Smooth muscle cell of the brain vasculature (primary cell): ENCODE measurements around the gene PGS1.
A peak's percentile ranks its signal among the peaks of the same experiment; 100 is the strongest.

Experiments
- DNase-seq: peaks from one replicate; pipeline ENCODE4 v3.0.0-alpha.2; 2012; ENCODE audit warnings: low read depth, low spot score

The PGS1 gene

DNA sequence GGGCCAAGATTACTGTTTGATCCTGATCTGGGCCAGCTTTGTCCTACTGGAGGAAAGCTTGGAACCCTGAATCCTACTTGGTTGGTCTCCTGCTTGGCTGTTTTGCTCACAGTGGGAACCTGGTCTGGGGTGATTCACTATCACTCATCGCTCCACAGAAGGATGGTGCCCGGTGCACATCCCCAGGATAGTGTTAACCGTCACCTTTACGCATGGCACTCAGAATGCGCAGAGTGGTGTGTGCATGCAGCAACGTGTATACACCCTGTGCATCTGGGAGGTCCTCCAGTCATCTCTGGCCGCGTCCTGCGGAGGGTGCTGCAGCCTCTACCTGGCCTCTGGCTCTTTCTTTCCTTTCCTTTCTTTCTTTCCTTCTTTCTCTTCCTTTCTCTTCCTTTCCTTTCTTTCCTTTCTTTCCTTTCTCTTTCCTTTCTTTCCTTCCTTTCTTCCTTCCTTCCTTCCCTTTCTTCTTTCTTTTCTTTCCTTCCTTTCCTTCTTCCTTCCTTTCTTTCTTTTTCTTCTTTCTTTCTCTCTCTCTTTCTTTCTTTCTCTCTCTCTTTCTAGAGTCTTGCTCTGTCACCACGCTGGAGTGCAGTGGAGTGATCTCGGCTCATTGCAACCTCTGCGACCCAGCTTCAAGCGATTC is 31.7 kb upstream of the PGS1 start:
- DNase-seq, result no peak

DNA sequence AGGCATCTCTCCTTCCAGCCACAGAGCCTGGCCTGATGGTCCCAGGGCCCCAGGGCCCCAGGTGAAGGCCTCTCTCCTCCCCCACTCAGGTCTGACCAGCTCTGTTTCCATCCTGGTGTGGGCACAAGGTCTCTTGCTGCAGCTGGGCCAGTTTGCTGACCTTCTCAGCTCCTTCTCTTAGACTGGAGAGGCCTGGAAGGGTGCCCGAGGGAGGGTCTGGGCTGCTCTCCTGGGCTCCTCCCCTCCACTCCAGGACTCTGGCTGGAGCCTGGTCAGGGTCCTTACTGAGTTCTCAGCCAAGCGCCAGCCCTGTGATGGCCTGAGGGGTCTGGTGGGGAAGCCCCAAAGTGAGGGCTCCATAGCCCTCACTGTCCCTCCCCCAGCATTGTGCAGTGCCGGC is 31.0 kb upstream of the PGS1 start:
- DNase-seq, result no peak

DNA sequence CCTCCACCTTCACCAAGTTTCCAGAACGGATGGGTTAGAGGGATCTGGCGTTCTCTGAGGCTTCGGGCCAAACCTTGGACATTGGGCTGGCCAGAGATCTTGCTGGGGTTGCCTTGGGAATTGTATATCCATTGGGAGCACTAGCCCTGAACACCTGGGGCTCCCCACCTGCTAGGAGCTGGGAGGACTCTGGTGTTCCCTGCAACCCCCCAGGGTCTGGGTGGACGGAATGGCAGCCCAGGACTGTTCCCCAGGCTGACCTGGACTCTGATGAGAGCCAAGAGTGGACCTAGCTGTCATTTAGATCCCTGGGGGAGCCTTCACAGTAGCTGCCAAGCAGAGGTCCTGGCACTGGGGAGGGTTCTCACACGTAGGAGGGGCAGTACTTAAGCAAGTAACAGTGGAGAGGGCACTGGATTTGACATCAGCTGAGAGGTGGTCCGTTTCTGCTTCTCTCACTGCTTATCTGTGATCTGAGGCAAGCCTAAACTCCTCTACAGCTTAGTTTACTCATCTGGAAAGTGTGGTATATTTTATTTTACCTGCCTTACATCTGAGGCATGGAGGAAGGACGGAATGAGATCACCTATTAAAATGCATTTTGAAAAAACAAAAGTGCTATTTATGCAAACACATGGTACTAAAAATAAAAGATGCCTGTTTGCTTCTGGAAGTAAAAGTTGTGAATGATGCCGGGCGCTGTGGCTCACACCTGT is 30.2 kb upstream of the PGS1 start:
- no peak for DNase-seq

DNA sequence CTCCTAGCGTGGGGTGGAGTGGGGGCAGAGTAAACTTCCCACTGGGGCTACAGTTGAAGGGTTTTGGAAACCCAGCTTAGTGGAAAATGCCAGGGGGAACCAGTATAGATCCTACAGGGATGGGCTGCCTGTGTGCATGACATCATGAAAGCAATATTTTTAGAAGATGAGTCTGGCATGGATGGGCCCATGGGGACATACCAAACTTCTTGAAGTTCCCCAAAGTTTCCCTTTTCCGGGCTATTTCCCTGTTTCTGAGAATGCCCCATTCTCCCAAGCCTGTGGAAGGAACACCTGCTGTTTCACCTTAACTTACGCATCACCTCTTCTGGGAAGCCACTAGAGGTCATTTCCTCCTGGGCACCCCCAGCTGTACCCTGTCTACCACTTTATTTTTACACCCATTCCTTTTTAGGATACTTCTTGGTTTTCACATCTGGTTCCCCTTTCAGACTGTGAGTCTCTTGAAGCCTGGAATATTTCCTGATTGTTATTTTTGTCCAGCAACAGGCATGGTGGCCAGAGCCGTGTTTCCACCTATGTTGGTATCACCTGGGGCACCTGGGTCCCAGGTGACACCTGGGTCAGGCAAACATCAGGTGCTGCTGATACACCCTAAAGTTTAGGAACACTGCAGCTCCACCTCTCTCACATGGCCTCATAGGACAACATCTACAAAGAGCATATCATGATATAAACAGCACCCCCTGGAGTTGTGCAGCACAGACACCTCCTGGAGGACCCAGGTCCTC is 28.4 kb upstream of the PGS1 start:
- no peak for DNase-seq

DNA sequence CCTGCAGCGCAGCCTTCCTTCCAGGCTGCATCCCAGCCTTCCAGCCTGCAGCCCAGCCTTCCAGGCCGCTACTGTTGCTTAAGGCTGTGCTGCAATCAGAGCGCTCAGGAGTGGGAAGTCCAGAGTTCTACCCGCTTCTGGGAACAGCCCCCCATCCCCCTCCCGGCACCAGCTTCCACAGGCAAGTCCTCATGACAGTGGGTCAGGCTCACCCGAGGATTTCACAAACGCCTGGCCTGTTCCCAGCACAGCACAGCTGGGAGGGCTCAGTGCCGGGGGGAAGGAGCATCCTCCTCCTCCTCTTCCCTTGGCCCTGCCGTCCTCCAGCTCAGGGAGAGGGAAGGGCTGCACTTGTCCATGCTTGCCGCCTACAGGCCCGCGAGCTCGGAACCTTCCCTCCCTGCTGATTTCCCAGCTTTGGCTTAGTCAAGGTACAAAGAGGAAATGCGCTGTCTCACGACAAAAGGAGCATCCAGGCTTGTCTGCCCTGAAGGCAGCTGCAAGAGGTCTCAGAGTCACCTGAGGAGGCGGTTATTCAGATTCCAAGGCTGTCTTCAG is 26.9 kb upstream of the PGS1 start:
- DNase-seq, result peak; percentile 88

DNA sequence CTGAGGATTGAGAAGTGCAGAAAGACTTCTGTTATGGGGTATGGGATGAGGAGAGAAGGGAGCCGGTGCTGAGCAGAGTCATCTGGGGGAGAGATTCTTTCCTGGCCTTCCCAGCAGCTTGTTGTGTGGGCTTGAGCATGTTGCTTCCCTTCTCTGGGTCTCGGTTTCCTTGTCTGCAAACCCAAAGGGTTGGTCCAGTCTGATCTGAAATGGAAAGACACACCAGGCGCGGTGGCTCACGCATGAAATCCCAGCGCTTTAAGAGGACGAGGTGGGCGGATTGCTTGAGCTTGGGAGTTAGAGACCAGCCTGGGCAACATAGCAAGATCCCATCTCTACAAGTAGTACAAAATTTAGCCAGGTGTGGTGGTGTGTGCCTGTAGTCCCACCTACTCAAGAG is 24.6 kb upstream of the PGS1 start:
- no peak for DNase-seq

DNA sequence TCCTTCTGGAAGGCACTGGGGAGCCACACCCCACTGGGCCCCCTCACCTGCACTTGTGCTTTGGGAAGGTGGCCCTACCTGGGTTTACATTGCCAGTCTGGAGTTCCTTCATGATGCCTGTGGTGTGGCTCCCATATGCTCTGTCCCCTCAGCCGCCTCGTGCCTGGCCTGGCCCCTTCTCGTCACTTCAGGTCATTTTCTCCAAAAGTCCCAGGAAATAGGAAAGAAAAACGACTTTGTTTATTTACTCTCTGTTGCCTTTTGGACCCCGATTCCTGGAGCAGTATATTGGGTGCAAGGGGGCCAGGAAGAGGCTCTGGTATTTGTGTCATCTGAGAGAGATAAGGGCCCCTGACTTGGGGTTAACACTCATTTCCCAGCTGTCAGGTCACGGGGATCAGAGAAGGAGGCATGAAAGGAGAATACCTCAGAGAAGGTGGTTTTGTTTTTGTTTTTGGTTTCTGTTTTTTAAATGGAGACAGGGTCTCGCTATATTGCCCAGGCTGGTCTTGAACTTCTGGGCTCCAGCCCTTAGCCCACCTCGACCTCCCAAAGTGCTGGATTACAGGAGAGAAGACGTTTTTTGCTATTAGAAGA is 23.3 kb upstream of the PGS1 start:
- no peak for DNase-seq

DNA sequence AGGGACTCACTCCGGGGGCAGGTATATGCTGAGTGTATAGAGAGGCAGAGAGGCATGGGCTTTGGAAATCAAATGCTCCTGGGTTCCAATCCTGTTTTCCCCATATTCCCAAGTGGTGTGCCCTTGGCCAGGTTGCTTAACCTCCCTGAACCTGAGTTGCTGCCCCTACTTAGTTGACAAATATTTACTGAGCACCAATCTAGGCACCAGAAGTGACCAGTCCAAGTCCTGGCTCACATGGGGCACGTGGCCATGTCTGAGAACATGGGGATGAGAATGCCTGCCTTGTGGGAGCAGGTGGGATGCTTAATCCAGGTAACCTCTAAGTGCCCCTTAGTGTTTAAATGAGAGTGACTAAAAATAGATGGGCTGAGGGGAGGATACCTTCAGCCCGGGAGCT is 22.7 kb upstream of the PGS1 start:
- DNase-seq, result no peak

DNA sequence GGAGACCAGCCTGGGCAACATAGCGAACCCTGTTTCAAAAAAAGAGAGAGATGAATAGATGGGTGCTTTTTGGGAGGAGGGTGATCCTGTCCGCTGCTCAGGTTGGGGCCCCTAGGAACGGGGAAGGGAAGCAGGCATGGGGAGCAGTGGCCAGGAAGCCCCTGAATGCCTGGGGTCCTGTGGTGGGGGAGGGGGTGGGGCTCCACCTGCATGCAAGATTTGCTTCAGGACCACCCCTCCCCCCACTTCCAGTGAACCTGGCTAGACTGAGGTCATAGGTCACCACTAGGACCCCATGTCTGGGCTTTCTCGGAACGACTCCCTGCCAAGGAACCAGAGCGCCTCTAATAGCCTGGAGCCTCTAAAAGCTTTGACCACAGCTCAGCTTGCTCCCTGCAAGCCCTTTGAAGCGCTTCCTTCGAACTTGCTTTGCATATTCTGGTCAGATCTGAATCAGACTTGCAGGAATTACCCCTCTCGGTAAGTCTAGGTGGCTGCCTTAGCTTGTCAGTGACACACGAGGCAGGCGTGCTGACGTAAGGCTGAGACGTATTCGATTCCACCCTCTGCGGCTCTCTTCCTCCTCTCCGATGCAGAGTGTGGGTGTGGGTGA is 22.2 kb upstream of the PGS1 start:
- DNase-seq, result no peak

DNA sequence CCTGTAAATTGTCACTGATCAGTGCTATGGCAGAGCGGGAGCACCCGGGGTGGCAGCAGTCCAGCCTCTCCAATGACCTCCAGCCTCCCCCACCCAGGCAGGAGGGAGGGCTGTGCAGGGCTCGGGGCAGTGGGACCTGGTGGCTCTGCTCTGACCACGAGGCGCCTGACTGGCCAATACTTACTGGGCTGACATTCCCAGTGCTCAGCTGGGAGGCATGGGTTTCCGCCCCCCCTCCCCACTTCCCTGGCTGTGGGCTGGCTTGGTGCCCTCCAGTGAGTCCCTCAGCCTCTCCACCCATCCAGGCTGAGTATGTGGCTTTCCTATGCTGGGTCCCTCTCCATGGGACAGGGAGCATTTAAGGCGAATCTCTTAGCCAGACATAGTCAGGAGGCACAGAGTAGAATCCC is 21.3 kb upstream of the PGS1 start:
- DNase-seq, result no peak

DNA sequence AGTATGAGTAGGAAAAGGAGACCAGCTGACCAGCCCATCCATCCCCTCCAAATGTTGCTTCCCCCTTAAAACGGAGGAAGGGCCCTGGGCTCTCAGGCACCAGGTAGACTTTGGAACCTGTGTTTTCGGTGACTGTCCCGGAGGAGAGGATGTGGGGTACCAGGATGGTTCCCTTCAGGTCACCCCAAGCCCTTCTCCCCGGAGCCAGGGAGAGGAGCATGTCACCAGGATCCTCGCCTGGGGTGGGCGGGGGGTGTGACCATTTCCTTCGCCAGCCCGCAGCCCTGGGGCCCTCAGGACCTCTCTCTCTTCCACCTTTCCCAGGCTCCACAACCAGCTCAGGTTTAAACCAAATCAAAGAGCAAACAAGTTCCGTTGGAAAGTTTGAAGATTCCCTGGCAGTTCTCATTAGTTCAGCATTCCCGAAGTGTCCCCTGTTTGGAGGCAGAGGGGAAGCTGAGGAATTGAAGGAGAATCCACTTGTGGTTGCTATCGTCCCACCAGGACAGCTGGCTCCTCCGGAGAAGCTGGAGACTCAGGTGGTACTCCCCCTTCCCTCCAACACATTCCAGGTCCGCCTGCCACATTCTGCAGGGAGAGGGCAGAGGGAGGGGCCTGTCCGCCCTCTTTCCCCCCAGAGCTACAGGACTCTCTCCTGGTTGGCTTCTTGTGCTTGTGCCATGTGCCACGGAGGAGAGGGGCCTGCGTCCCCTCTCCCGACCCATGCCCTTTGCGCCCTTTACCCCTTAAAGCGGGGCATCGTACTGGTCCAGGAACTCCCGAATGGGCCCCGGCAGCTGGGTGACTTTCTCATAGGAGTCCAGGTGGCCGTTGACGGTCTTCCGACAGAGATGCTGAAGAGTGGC is 20.5 kb upstream of the PGS1 start:
- no peak for DNase-seq

DNA sequence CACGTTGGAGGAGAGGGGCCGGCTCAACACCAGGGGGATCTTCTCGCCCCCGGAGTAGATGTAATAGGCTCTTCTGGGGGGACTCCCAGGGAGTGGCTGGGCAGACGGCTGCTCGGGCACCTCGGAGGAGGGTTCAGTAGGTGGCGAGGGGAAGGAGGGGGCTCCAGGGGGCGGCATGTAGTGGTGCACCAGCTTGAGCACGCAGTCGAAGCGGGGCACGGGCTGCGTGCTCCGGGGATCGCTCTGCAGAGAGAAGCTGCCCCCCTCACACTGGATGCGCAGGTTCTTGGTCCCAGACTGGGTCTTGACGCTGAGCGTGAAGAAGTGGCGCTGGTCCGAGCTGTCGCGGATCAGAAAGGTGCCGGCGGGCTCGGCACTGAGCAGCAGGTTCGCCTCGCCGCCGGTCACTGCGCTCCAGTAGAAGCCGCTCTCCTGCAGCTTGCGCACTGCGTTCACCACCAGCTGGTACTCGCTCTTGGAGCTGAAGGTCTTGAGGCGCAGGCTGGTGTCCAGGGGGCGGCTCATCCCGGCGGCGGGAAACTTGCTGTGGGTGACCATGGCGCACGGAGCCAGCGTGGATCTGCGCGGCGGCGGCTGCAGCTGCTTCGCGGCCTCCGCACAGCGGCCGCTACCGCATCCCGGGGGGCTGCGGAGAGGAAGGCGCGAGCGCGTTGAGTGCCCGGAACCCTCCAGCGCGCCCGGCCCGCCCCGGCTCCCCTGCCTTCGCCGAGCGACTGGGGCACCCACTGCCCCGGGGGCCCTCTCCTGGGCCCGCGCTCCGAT is 19.7 kb upstream of the PGS1 start:
- DNase-seq, result no peak

DNA sequence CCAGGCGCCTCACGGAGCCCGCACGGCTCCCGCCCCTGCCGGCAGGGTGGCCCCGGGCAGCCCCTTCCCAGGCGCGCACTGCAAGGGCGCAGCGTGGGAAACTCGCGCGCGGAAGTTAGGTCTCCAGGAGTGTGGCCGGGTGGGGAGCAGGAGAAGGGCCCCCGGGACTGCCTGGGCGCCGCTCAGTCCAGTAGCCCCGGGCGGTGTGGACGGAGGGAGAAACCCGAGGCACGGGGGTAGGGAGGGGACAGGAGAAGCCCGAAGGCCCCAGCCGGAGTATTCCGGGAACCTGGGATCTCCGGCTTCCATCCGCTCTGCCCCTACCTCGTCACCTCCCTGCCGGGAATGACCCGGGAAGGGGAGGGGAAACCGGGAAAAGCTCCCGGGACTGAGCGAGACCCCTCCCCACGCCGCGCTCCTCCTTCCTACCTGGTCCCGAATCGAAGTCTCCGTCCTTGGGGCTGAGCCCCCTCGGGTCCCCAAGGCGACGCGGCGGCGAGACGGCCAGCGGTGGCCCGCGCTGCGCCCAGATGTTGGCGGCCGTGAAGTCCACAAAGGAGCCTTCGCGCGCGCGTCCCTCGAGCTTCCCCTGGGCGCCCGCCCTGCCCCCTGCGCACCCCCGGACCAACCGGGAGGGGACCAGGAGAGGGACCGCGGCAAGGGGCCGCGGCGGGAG is 19.0 kb upstream of the PGS1 start:
- DNase-seq, result no peak

DNA sequence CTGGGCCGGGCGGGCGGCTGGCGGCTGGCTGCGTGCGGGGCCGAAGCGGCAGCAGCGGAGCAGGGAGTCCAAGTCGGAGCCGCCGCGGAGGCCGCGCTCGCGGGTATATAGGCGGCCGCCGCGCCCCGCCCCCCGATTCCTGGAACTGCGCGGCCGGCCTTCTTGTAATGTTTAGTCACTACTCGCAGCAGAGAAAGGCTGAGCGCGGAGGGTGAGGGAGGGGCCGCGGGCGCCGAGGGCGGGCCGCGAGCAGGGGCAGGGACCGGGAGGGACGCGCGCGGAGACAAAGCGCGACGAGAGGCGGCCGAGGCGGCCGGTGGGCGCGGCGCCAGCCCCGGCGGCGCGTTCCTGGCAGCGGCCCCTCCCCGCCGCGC is 18.5 kb upstream of the PGS1 start, which contains the start of gene SOCS3:
SOCS3 (minus strand) TSS at position 81 of the 374 bp plus-strand sequence. CDS start 982 bp downstream, outside the sequence.
- peak; percentile 98 for DNase-seq

DNA sequence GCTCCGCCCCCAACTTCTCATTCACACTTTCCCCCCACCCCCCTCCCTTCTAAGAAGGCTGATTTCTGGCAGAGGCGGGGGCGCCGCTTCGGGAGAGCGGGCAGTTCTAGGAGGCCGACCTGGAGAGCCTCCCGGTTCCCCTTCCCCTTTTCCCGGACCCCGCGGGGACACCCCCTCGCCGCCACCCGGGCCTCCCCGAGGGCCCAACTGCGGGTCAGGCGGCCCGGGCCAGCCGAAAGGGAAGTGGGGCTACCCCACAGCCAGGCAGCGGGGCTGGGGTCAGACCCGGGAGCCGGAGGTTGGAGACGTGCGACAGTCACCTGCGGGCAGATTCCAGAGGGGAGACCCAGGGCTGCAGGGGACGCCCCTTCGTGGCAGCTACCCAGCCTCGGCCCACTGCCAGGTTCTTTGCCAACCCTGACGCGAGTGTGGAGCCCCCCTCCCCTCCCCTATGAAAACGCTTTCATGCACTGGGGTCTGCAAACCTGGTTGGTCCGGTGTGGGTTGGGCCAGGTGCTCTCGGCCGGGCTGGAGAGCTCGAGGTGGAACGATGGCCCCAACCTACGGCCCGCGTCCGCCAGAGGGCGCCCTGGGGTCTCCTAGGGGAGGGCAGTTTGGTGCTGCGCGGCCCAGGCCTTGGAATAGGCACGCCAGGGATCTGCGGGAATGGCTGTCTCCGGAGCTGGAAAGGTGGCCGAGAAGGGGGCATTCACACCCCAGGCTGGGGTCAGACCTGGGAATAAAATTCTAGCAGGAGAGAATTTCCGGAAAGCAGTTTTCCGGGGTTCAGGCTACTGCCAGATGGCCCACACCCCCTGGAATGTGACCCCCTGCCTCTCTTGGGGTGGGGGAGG is 17.9 kb upstream of the PGS1 start:
- DNase-seq, result no peak

DNA sequence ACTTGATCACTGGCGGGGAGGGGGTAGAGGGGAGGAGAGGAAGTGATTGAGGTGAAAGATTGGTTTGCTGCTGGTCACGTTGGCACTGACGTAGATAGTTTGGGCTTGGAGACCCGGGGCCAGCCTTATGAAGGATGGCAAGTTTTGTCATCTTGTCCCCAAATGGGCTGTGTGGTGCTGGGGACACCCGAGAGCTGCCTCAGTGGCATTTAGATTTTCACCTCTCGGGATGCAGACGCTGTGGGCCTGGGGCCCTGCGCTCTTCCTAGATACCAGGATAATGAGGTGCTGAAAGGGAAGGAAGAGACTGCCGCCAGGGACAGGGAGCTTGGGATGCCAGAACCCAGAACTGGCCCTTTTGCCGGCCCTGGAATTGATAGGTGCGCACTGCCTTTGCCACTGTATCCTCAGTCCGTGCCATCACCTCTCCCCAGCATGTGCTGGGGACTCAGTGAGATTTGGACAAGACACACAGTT is 17.2 kb upstream of the PGS1 start:
- DNase-seq, result no peak

DNA sequence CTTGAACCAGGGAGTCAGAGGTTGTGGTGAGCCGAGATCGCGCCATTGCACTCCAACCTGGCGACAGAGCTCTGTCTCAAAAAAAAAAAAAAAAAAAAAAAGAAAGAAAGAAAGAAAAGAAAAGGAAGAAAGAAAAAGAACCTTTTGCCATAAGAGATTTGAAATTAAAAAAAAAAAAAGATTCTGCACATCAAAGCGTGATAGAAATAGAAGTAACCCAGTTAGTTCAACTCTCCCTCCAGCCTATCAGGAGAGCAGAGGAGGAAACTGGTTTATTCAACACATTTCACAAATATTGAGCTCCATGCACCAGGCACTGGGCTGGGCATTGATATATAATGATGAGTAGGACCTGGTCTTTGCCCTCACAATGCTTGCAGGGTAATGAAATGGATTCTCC is 16.2 kb upstream of the PGS1 start:
- DNase-seq, result no peak

DNA sequence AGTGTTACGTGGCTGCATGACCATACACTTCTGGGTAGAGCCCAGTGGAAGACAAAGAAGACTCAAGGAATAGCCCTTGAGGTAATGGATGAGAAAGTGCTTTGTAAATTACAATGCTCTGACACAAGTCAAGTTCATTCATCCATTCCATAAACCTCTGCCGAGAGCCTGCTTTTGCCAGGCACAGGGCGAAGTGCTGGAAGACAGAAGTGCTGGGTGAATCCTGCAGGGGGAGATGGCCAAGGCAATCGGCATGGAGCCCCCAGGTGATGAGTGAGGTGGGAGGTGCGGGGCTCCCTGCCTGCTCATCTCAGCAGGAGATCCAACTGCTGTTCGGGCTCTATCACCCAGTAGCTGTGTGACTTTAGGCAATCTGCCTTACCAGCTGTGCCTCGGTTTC is 15.8 kb upstream of the PGS1 start:
- no peak for DNase-seq
